Measurements from ENCODE around the gene COX6B2.
"Not testable (repeated sequence)": the region's sequence is repeated elsewhere in the genome, so short reads cannot be mapped to it uniquely, and the experiment has no call there.

The COX6B2 gene

DNA sequence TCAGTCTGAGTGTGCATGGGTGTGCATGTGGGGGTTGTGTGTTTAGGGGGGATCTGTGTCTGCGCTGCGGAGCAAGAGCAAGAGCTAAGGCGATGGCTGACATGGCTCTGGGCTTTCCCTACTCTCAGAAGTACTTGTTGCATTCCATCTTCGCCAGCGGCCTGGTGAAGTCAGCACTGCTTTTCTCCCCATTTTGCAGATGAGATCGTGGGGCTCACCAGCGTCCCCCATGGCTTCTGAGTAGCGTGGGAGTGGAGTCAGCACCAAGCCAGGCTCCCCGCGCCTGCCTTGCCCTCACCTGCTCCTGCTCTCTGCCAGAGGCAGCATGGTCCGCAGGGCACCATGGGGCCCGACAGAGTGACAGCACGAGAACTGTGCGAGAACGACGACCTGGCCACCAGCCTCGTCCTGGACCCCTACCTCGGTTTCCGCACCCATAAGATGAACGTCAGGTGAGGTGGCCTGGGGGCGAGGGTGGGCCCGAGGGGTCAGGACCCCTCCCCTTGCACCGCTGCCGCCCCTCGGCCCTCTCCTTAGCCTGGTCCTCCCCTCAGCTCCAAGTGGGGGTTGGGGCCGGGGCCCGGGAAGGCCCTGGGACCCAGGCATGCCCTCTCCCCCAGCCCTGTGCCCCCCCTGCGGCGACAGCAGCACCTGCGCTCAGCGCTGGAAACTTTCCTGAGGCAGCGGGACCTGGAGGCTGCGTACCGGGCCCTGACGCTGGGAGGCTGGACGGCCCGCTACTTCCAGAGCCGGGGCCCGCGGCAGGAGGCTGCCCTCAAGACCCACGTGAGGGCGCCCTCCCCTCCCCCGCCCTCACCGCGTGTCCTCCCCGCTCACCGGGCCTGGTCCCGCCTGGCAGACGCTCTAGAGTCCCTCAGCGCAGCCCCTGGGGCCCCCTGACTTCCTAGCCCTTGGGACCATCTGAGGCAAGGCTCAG, 12.7 kb downstream of the COX6B2 start:
- DNase-seq (ENCODE audit: low read depth): no peak

DNA sequence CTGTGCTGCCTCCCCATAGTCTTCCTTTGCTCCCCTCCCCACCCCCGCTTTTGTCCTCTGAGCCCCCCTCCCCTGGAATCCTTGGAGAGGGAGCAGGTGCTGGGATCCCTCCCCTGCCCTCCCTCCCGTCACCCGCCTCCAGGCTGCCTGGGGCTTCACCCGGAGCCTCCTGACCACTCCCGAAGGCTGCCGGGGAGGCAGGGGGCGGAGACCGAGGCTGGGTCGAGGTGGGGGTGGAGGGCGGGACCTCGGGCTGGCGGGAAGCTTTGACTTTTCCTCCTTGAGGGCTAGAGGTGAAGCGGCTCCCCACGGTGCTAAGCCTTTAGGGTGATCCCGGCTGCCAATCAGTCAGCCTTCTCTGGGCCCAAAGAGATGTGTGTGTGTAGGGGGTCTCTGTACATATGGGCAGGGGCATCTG, 13.3 kb downstream of the COX6B2 start:
- DNase-seq (ENCODE audit: low read depth): no peak

DNA sequence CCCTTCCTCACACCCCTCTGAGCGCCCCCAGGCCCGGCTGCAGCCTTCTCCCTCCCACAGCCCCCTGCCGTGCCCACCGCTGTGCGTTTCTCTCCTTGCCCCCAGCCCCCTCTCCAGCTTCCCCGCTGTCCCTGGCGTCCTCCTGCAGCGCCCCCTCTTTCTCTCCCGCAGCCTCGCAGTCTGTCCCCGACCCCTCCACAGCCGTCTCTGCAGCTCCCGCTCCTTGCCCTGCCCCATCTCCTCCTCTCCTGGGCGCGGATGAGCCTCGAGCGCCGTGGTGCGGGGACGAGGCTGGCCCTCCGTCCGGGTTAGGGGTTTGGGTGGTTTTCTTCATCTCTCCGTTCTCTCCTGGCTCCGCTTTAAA, 13.8 kb downstream of the COX6B2 start:
- no peak for DNase-seq (ENCODE audit: low read depth)

DNA sequence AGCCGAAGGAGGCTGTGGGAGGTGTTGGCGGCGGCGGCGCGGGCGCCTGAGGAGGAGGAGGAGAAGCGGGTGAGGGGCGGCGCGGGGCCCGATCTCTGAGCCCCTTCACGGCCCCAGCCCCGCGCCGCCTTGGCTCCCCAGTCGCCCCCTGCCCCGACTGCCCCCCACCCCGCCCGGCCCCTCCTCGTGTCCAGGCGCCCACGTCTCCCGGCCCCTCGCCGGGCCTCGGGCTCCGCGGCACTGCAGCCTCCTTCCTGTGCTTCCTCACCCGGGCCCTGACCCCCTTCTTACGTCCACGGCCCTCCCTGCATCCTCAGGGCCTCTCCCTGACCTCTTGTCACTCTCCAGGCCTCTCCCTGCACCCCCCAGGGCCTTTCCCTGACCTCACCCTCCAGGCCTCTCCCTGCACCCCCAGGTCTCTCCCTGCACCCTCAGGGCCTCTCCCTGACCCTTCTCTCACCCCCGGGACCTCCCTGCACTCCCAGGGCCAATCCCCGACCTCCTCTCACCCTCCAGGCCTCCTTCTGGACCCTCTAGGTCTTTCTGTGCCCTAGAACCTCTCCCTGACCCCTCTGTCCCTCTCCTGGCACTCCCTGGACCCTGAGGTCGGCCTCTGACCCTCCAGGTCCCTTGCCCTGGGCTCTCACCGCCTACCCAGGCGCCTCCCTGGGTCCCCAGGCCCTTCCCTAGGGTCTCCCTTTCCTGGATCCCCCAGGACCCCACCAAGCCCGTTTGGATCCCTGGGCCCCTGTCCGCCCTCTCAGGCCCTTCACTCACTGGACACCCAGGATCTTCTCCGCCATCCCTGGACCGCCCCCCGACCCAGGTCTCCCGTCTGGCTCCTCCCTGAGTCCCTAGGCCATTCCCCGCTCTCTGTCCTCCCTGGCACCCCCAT, 14.4 kb downstream of the COX6B2 start:
- DNase-seq (ENCODE audit: low read depth): no peak

DNA sequence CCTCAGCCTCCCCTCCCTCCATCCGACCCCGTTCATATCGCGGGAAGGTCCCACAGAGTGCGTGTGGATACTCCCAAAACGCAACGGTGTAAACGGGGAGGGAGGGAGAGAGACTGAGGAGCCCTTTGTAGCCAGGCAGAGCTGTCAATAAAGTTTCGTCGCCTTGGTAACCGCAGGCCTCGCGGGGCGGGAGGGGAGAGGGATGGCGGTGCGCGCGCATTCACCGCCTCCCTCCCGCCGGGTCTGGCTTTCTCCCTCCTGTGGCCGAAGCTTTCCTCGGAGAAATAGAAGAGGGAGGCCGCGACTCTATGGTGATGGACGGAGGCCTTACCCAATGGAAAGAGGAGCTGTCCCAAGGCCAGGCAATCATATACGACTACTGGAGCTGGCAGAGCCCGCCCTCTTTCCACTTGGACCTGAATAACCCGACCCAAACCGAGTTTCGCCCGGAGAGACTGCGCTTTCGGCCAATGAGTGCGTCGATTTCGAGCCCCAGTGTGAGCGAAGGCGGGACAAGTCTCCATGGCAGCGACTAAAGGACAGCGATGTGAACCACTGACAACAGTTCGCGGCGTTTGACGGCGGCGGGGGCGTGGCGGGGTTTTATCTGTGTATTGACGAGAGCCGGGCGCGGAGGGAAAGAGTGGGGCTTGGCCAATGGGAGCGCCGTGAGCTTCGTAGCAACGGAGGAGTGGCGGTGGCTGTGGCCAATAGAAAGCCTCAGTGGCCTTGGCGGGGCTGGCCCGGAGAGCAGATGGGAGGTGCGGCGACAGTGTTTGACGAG, 15.2 kb downstream of the COX6B2 start, which contains the start of gene KMT5C:
KMT5C (plus strand) TSS at position 772 of the 784 bp plus-strand sequence. CDS start 2,061 bp downstream, outside the sequence.
- peak; percentile 100 for DNase-seq (ENCODE audit: low read depth)

DNA sequence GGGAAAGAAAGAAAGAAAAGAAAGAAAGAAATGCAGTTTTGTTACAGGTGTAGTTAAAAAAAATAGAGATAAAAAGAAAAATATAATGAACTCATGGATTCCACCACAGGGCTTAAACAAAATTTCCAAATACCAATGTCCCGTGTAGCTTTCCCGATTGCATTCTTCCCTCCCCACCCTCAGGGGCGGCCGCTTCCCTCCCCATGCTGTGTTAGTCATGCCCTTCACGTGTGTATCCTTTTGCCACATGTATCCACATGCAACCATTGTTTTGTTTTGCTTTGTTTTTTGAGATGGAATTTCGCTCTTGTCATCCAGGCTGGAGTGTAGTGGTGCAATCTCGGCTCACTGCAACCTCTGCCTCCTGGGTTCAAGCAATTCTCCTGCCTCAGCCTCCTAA, 18.4 kb downstream of the COX6B2 start:
- DNase-seq (ENCODE audit: low read depth): no peak

DNA sequence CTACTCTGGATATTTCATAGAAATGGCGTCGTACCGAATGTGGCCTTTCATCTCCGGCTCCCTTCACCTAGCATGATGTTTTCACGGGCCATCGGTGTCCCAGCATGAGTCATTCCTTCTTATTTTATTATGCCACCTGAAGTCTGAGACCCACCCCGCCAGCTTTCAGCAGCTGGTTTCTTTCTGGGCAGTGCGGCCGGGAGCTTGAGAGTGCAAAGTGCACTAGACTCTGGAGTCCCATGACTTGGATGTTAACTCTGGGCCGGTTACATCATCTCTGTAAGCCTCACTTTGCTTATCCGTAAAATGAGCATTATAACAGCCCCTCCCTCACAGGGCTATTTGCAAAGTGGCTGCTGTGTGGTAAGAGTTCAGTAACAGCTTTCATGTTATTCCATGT, 20.6 kb downstream of the COX6B2 start:
- DNase-seq (ENCODE audit: low read depth): no peak

DNA sequence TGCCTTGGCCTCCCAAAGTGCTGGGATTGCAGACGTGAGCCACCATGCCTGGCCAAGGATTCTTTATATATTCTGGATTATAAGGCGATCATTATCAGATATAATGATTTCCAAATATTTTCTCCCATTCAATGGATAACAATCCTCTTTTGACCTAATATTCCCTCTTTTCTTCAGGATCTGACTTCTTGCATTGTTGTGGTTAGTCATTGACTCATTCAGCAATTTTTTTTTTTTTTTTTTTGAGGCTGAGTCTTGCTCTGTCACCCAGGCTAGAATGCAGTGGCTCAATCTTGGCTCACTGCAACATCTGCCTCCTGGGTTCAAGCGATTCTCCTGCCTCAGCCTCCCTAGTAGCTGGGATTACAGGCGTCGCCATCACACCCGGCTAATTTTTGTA, 24.7 kb downstream of the COX6B2 start:
- DNase-seq (ENCODE audit: low read depth): not testable (repeated sequence)

DNA sequence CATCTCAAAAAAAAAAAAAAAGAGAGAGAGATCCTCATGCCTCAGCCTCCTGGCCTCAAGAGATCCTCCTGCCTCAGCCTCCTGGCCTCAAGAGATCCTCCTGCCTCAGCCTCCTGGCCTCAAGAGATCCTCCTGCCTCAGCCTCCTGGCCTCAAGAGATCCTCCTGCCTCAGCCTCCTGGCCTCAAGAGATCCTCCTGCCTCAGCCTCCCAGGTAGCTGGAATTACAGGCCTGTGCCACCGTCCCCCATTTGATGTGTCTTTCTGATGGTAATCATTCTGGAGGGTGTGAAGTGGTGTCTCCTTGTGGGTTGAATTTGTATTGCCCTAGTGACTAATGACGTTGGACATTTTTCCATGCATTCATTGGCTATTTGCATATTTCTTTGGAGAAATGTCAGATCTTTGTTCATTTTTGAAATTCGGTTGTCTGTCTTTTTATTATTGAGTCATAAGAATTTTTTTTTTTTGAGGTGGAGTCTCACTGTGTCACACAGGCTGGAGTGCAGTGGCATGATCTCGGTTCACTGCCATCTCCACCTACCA, 25.7 kb downstream of the COX6B2 start:
- DNase-seq (ENCODE audit: low read depth): not testable (repeated sequence)

DNA sequence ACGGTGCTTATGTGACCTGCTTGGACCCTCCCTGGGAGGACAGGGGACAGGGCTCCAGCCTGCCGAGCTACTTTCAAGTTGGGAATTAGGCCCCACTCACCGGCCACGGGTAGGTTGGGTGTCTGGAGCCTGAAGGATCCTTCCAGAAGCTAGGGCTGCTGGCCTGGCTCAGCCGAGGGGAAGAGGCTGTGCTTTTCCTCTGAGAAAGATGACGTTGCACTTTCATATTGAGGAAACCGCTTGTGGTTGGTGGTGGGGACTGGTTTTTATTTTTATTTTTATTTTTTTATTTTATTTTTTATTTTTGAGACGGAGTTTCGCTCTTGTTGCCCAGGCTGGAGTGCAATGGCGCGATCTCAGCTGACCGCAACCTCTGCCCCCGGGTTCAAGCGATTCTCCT, 29.3 kb downstream of the COX6B2 start, which contains the start of gene TMEM150B:
TMEM150B (minus strand) TSS at position 170 of the 400 bp plus-strand sequence. CDS start 4,305 bp downstream, outside the sequence.
- no peak for DNase-seq (ENCODE audit: low read depth)

DNA sequence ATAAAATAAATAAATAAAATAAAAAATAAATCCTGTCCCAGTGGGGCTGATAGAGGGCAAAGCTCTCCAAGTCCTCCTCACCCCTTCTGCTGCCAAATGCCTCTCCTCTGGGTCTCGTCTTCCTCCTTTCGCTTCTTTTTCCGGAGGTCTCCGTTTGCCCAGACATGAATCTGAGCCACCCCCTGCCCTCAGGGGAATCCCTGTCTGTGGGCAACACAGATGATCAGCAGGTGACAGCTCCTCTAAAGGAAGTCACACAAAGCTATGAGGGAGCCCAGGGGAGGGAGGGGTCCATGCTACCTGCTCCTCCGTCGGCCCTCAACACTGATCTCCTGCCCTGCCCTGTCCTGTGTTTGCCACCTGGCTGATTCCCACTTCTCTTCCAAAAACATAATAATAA, 29.9 kb downstream of the COX6B2 start:
- no peak for DNase-seq (ENCODE audit: low read depth)

DNA sequence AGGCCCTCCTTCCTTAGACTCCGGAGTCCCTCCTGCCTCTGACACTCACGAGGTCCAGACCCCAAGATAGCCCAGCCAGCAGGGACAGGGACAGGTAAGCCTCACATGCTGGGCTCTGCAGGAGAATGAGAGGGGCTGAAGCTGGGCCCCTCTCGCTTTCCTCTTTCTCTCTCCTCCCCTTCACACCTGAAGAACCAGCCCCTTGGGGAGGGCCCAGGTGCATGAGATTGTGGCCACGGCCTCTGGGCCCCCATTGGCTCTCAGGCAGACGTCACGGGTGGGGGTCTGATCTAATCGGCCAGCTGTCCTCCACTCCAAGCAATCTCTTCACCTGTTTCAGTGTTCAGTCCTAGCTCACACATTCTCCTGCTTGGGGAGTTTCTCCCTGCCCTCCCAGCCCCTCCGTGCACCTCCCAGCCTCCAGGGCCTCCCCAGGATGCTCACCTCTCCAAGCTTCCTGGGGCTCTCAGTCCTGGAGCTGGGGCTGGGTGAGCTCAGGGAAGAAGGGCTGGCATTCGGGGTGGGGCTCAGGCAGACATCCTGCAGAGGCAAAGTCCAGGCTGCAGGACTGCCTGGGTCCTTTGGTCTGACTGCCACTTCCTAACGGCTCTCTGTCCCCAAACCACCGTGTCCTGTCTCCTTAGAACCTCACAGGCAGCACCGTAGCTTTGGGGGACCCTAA, 32.2 kb downstream of the COX6B2 start:
- no peak for DNase-seq (ENCODE audit: low read depth)

DNA sequence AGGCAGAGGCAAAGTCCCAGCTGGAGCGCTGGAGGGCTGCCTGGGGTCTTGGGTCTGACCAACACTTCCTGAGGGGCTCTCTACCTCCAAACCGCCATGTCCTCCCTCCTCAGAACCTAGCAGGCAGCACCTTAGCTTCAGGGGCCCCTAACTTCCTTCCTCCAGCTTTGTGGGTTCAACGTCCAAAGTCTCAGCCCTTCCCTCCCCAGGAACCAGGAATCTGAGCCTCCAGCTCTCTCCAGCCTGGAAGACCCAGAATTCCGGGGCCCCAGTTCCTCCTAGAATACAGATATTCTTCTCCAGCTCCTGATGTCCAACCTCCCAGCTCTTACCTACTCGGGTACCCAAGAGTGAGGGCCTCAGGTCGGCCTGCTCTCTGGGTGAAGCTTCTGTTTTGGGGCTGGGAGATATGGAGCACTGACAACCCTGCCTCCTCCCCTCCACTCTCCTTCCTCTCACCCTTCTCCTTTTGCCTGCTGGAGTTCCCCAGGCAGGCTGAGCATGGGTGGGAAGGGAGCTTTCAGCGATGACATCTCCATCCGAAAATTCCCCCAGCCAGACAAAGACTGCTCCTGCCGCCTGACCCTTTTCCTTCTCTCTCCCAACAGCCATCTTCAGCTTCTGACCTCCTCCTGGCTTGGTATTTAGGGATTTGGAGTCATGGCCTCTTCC, 32.9 kb downstream of the COX6B2 start:
- DNase-seq (ENCODE audit: low read depth): no peak

DNA sequence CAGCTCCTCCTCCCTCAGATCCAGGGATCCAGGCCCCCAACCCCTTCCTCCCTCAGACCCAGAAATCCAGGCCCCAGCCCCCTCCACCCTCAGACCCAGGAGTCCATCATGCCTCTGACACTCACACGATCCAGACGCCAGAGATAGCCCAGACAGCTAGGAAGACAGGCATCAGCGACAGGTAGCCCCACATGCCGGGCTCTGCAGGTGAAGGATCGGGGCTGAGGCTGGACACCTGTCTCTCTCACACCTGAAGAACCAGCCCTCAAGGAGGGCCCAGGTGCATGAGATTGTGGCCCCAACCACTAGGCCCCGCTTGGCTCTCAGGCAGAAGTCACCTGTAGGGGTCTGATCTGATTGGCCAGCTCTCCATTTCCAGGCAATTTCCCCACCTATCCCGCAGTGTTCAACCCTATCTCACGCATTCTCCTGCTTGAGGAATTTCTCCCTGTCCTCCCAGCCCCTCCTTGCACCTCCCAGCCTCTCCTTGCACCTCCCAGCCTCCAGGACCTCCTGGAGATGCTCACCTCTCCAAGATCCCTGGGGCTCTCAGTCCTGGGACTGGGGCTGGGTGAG, 33.6 kb downstream of the COX6B2 start:
- DNase-seq (ENCODE audit: low read depth): no peak

DNA sequence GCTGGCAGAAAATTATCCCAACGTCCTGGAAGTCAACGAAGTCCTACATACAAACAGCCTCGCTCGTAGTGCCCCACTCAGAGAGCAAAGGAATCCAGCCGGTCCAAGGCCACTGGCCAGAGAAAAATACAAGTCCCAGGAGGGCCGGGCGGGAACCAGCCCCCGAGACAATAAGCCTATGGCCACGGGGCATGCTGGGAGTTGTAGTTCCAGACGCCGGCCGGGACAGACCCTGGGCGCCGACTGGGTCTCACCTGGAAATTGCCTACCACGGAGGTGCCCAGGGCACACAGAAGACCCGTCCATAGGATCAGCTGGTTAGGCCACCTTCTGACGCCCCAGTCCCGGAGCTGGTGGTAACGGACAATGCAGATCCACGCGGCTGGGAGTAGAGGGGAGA, 34.7 kb downstream of the COX6B2 start:
- no peak for DNase-seq (ENCODE audit: low read depth)

DNA sequence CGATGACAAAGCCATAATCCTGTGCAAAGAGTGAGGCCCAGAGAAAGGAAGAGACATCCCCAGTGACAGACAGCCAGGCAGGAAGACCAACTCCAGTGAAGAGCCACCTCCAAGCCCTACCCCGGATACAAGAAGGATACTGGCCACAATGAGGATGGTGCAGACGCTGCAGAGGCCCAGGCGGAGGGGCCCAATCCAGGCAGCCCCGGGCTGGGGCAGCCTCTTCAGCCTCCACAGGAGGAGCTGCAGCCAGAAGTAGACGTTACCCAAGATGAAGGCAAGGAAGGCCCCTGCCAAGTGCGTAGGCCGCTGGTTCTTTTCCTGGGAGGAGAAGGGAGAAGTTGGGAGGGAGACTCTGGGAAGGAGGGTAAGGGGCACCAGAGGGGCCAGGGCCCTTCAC, 37.9 kb downstream of the COX6B2 start:
- no peak for DNase-seq (ENCODE audit: low read depth)

DNA sequence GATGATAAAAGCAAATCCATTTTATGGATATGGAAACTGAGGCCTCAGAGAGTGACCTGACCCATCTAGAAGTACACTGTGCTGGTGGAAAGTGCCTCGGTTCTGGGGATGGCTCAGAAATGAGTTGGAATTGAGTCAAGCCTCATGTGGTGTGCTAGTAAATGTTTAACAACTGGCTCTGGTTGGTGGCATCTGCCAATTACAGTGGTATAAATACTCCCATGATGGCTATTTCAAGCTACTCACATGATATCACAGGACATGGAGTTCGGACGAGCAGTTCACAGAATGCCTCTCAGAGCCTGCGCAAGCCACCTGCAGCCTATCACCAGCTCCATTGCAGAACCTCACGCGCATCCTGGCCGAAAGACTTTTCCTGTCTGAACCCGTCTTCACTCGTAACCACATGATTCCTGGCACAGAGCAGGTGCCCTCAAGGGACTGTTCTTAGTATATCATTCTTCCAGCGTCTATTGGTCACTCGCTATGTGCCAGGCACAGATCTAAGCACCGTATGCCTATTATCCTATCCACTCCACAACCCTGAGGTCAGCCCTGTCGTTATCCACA, 38.5 kb downstream of the COX6B2 start:
- no peak for DNase-seq (ENCODE audit: low read depth)

DNA sequence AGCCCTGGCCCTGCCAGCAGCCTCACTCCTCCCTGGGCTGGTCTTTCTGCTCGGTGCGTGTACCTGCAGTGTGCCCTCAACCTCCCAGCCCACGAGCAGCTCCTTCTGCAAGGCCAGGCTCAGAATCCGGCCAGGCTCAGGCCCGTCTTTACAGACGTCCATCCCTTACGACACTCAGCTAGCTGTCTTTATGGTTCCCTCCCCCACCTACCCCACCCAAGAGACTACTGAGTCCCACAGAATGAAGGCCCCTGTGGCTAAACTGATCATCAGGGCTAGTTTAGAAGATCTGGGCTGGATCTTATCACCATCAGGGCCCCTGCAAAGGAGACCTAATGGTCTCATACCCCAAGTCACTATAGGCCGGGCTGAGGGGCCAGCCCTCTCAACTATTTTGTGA, 40.1 kb downstream of the COX6B2 start:
- DNase-seq (ENCODE audit: low read depth): no peak

DNA sequence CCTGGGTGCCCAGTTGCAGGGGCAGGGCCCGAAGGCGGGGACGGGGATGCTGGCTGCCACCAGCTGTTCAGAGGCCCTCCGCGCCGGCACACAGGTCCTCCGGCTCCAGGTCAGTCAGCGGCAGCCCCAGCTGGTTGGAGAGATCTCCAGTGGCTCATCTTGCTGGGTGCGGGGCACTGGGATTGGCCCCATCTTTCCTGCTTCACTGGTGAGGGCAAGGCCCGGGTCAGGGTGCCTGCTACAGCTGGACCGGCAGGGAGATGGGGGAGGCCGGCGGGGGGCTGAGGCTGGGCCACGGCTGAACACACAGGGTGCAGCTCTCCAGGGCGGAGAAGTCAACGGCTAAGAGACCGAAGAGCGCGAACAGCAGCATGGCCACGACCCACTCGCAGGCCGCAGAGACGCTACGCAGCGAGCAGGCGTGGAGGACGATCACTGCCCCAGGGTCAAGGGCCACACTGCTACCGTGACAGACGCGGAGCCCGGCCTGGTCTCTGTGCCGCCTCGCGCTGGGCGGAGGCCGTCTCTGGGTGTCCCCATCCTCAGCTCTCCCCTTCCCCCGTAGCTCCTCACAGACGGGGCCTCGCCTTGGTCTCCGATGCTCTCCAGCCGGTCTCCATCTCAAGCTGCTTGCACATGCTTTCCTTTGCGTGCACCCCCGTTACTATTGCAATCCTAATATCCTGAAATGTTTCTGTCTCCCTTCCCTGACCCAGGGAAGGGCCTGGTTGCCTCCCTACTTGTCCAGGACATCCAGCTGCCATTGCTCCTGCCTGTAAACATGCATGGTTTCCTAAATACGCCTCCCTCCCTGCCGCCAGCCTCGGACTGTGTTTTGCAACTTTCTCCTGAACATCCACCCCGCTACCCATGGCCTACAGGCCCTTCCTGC, 41.7 kb downstream of the COX6B2 start:
- no peak for DNase-seq (ENCODE audit: low read depth)
